Measurements from ENCODE around the gene MOV10L1.

MOV10L1 gene

DNA sequence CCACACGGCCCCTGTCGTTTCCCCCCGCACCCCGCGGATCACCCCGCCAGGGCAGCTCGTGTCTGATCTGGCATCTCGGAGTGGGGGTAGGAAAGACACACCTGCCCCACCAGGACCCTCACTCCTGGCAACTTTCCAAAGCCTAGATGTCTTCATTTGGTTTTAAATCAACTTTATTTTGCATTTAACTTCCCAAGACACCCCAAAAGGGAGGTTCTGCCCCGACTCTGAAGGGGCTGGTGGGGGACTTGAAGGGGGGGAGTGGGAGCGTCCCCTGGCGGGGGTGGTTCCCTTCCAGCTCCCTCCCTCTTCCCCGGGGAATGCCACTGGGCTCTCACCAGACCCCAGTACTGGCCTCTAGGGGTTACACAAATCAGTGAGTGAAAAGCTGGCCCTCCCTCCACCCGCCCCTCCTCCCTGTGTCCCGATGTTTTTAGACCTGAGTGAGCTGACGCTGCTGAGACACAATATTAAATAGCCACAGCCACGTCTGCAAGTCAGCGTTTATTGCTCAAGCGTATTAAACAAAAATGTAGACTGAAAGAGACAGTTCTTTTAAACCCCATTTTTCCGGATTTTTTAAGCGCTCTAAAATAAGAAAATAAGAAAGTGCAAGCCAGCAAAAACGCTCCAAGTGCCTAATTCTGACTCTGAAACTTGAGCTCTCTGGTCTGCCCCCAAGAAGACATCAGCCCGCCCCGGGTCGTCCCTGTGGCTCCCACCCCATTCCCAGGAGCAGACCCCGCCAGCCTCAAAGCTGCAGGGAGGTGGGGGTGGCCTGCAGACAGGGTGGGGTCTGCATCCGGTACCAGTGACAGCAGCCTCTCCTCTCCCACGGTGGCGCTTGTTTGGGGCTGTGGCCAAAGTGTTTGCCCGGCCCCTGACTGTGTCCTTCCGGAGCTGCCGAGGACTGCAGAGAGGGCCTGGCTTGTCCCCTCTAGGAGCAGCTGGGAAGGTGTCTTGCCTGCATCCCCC is 30.6 kb upstream of the MOV10L1 start:
- no peak for DNase-seq (ENCODE audit: low read depth)

DNA sequence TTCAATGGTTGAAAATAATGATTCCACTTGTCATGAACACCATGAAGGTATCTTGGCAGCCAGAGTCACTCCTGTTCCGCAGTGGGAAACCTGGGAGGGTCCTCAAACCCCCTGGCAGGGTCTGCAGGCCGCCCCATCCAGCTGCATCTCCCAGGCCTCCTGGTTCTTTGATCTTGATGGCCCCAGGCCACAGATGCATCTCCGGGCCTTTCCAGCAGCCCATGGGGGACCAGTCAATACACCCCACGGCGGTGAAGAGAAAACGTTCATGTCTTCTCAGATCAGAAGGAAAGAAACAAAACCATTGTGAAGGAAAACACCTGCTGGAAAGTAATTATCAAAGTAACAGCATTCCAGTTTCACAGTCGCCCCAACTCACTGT is 29.9 kb upstream of the MOV10L1 start:
- no peak for DNase-seq (ENCODE audit: low read depth)

DNA sequence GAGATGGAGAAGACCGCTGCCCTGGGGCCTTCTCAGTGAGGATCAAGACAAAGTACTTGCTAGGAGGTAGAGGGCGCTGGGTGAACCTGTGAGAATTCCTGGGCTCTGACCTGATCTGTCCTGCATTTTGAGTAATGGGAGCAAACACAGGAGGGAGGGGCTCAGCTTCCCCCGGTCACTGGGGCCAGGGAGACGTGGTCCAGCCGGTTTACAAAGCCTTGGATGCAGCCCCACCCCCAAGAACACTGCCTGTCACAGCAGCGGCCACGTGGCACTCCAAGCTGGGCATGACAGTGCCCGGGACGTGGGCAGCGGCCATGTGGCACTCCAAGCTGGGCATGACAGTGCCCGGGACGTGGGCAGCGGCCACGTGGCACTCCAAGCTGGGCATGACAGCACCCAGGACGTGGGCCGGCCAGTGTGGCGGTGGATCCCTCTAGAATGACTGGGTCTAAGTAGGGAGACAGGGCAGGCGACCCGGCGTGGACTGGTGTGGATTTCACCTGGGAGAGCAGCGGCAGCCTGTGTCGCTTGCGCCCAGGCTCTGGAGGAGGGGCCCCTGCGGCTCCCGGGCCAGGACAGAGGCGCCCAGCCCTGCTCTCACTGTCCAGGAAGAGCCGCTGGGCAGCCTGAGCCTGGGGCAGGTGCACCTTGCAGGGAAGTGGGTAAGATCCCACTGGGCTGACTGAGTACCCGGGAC is 29.2 kb upstream of the MOV10L1 start:
- DNase-seq (ENCODE audit: low read depth) = no peak

- DNase-seq (ENCODE audit: low read depth) = no peak
Observed at GRCh38 chr22:50061141-50061823, 28.5 kb upstream of the MOV10L1 start.

DNA sequence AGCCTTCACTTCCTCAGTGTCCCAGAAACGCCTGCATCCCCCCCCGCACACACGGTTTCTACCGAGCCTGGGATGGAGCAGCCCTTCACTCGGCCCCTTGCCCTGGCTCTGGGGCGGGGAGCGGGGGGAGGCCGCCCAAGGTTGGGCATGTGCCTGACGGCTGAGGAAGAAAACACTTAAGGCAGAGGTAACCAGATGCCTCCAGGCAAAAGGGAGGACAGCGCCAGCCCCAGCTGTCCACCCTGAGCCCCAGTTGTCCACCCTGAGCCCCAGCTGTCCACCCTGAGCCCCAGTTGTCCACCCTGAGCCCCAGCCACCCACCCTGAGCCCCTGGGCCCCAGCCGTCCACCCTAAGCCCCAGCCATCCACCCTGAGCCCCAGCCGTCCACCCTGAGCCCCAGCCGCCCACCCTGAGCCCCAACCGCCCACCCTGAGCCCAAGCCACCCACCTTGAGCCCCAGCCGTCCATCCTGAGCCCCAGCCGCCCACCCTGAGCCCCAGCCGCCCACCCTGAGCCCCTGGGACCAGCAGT is 27.9 kb upstream of the MOV10L1 start:
- no peak for DNase-seq (ENCODE audit: low read depth)

DNA sequence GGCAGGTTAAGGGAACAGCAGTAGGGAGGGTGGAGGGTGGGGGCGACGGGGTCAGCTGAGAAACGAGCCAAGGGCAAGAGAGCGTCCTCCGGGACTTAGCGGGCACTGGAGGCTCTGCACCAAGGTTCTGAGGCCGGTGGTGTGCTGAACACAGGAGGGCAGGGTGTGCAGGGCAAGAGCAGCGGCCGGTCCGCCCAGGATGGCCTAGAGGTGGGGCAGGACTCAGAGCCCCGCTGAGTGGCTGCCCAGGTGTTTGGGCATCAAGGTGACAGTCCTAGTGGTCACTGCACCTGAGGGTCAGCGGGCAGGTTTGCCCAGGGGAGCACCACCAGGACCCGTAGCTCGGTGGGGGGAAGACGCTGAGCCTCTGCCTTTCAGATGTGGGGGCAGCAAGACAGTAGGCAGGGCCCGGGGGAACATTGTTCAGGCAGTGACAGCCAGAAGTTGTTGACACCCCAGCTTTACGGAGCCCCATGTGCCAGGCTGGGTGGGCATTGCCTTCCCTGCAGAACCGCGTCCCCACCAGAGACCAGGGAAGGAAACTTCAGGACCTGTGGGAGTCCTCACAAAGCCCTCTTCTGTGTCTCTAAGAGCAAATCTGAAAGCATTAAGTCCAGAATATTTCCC is 27.2 kb upstream of the MOV10L1 start:
- no peak for DNase-seq (ENCODE audit: low read depth)

- no peak for DNase-seq (ENCODE audit: low read depth)
Observed at GRCh38 chr22:50063589-50064393, 26.0 kb upstream of the MOV10L1 start.

- DNase-seq (ENCODE audit: low read depth) = no peak
Observed at GRCh38 chr22:50064453-50064852, 25.4 kb upstream of the MOV10L1 start.

- DNase-seq (ENCODE audit: low read depth) = no peak
Observed at GRCh38 chr22:50067244-50067643, 22.6 kb upstream of the MOV10L1 start.

DNA sequence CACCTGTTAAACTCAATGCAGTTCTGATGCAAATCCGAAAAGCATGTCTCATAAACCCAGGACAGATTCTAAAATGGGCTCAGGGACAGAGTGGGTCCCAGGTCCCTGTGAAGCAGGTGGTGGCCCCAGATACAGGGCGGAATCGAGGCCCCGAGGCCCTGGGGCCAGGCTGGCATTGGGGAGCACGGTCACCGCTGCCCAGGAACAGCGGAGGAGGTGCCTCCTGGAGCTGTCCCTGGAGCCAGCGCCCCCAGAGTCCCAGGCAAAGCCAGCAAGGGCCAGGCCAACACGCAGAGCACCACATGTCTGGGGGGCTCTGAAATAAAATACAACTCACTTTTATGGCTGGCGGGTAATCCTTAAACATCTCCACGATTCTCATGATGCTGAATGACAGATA is 21.7 kb upstream of the MOV10L1 start:
- no peak for DNase-seq (ENCODE audit: low read depth)

DNA sequence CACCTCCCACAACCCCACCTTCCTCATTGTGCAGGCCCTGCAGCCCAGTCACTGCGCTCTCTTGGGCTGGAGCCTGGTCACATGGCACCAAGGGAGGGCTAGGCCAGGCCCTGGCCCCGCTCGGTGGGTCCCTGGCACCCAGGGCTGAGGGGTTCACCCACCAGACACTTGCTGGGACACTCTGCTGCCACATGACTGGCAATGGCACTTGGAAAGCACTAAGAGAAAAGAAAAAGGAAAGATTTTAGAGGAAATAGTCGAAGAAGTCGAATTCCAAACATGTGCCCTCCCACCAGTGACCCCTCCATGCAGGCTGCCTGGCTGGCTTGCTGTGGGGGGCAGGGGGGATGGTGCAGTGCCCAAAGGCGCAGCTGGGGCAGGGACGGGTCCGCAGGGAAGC is 19.4 kb upstream of the MOV10L1 start:
- DNase-seq (ENCODE audit: low read depth) = no peak

DNA sequence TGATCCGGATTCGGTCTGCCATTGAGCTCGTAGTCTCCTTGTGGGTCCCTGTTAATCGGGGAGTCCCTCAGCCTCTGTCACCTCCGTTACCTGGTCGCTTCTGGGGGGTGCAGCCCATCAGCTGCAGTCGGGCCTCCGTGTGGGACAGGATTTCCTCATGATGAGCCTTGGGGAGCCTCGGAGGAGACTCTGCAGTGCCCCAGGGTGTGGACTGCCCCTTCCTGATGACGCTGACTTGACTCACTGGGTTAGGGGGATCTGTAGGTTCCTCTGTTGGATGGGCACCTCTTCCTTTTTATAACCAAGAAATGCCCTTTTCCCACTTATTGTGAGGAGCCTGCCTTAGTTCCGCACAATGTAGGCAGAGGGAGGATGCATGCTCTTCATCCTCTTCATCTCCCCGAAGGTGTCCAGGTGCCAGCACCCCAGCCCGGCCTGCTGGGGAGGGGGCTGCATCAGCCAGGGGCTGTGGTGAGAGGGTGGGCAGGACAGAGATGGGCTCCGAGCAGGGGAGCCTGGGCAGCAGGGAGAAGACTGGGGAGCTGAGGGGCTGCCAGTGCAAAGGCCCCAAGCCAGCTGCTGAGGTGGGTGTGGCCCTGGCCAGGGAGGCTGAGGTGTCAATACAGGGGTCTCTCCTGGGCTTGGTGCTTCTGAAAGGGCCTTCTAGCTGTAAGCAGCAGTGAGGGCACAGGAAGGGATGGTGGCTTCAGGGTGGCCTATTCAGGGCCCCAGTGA is 18.2 kb upstream of the MOV10L1 start:
- DNase-seq (ENCODE audit: low read depth) = no peak

DNA sequence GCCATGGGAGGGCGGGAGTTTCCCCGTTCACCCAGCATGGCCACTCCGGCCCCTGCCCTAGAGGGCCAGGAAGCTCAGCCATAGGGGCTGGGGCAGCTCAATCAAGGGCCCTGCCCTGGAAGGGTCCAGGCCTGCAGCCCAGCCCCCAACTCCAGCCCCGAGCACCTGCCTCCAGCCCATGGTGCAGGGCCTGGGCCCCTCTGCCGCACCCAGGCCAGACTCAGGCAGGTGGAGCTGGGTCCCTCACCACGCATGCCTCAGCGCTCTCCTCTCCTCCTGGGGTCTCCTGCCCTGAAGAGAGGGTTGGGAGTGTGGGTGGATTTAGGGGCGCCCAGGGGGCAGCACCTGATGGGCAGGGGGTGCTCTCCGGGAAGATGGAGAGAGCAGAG is 17.6 kb upstream of the MOV10L1 start:
- no peak for DNase-seq (ENCODE audit: low read depth)

DNA sequence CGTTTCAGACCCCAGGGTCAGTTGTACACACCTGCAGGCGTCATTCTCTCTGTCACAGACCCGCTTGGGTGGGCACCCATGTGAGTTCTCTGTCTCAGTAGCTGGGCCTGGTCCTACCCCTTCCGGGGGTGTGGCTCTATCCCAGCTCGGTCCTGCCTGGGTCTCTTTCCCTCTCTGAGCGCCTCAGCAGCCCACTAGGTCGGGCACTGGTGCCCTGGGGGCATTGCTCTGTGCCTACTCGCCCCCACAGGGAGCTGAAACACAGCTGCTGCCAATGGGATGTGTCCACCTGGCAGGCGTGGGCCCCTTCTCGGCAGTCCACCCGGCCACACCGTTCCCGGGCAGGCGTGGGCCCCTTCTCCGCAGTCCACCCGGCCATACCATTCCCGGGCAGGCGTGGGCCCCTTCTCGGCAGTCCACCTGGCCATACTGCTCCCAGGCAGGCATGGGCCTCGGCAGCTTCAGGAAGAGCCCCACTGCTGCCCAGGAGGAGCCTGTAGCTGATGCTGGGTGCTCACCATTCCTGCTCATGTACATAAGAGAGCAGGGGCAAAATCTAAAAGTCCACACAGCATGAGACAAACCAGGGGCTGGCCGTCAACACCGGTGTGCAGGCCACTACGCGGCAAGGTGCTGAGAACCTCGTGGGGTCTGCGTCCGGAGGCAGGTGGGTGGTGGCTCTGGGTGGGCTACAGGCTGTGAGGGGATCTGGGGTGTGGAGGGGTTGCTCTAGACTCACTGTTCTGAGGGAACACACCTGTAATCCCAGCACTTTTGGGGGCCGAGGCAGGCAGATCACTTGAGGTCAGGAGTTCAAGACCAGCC is 16.9 kb upstream of the MOV10L1 start:
- no peak for DNase-seq (ENCODE audit: low read depth)

- no peak for DNase-seq (ENCODE audit: low read depth)
Observed at GRCh38 chr22:50074056-50074455, 15.8 kb upstream of the MOV10L1 start.

- DNase-seq (ENCODE audit: low read depth) = no peak
Observed at GRCh38 chr22:50074551-50075530, 15.0 kb upstream of the MOV10L1 start.

DNA sequence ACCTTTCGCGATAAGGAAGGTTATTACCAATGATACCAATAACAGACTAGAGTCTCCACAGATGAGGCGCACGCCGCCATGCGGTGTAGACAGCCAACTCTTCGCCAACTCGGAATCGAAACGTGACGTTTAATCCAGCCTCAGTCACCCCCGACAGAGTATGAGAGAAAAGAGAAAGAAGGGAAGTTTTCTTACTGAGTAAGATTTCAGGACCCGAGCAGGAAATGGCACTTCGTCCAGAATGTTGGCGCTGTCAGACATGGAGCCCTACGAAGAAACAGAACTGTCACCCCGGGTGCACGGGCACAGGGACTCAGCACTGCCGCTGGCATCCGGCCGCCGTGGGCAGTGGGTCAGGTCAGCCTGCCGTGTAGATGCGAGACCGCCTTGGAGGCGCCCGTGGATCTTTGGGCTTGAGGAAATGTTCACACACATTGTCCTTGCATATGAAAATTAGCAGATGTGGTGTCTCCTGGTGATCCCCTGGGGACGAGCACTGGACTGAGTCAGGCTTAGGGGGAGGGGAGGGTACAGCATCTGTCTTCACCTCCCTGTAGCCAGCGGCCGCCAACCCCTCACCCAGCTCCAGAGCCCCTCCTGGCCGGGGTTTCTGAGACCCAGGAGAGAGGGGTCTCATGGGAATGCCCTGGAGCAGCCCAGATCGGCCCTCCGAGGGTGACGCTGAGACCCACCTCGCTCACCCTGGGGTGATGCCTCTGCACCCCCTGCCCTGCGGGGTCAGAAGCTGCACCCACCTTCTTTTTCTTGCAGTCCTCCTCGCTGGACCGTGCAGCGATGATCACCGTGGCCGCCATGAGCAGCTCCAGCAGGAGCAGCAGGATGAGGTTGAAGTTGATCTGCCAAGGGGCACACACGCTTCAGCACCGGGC is 12.9 kb upstream of the MOV10L1 start:
- no peak for DNase-seq (ENCODE audit: low read depth)
